Common myeloid progenitor, CD34-positive (primary cell): Measurements from ENCODE around the gene ASB3.
"Not testable (repeated sequence)": the region's sequence is repeated elsewhere in the genome, so short reads cannot be mapped to it uniquely, and the experiment has no call there.

Experiments
- CTCF ChIA-PET: fragments of 350-600 bp; sonication (Branson Sonifier 250); formaldehyde crosslinking; loops from one replicate; lab custom pipeline; 2021; ENCODE audit warnings: antibody characterized with exemption; lab: Charles Lee
- POLR2A ChIA-PET: fragments of 350-600 bp; sonication (Branson Sonifier 250); formaldehyde crosslinking; loops from one replicate; lab custom pipeline; 2021; ENCODE audit warnings: antibody characterized with exemption; lab: Charles Lee
- DNase-seq, 3 donors: peaks; one replicate each; pipeline versions ENCODE4 v3.0.0 to v3.0.0-alpha.2; 2013
- H3K27ac ChIP-seq, 2 experiments: 1 replicate in 1 of 2; 2 replicates in 1 of 2; pipeline ENCODE4 v1.7.0; 2013; ENCODE audit warnings: inconsistent platforms in 2 of 2, low read length in 2 of 2, mild to moderate bottlenecking in 2 of 2, low read depth in 1 of 2, moderate library complexity in 1 of 2; ENCODE audit not compliant: severe bottlenecking in 2 of 2, insufficient read depth in 1 of 2, poor library complexity in 1 of 2
- H3K27me3 ChIP-seq, 5 experiments: replicated peaks in 2 of 5; 1 replicate in 3 of 5; 2 replicates in 2 of 5; pipeline versions ENCODE4 v1.6.1 to v1.7.0; 2013; ENCODE audit warnings: low read length in 4 of 5, mild to moderate bottlenecking in 2 of 5, moderate library complexity in 2 of 5, inconsistent platforms in 1 of 5; ENCODE audit not compliant: insufficient read depth in 5 of 5, control insufficient read depth in 4 of 5
- H3K36me3 ChIP-seq, 4 experiments: 1 replicate in 2 of 4; 2 replicates in 2 of 4; pipeline versions ENCODE4 v1.6.1 to v1.7.0; 2013; ENCODE audit warnings: low read length in 3 of 4, control low read depth in 1 of 4, mild to moderate bottlenecking in 1 of 4; ENCODE audit not compliant: control insufficient read depth in 4 of 4, insufficient read depth in 4 of 4
- H3K4me1 ChIP-seq, 4 experiments: 1 replicate in 3 of 4; 2 replicates in 1 of 4; pipeline versions ENCODE4 v1.6.1 to v1.7.1; 2013; ENCODE audit warnings: low read length in 3 of 4, mild to moderate bottlenecking in 3 of 4, control low read depth in 1 of 4, inconsistent platforms in 1 of 4, moderate library complexity in 1 of 4; ENCODE audit not compliant: control insufficient read depth in 4 of 4, insufficient read depth in 4 of 4; ENCODE audit errors: control extremely low read depth in 1 of 4
- H3K4me3 ChIP-seq, 7 experiments: 1 replicate in 4 of 7; 2 replicates in 3 of 7; pipeline versions ENCODE4 v1.5.1 to v1.7.0; 2013; ENCODE audit warnings: mild to moderate bottlenecking in 7 of 7, low read length in 6 of 7, moderate library complexity in 6 of 7, inconsistent platforms in 2 of 7, low read depth in 2 of 7, control low read depth in 1 of 7; ENCODE audit not compliant: insufficient read depth in 4 of 7, control insufficient read depth in 1 of 7; ENCODE audit errors: extremely low read depth in 1 of 7
- H3K9me3 ChIP-seq, 5 experiments: 1 replicate in 4 of 5; 2 replicates in 1 of 5; pipeline versions ENCODE4 v1.6.1 to v1.7.1; 2013; ENCODE audit warnings: low read length in 4 of 5, mild to moderate bottlenecking in 2 of 5, inconsistent platforms in 1 of 5, low read depth in 1 of 5, moderate library complexity in 1 of 5; ENCODE audit not compliant: control insufficient read depth in 4 of 5, insufficient read depth in 2 of 5; ENCODE audit errors: control extremely low read depth in 1 of 5
- WGBS: methylation state at CpG from one replicate; pipeline ENCODE4 v1.1.5; 2013; ENCODE audit not compliant: insufficient coverage; 5-methylcytosine and 5-hydroxymethylcytosine counted together

ASB3 gene

GRCh38 chr2:53765767-53766166, 21.0 kb downstream of the ASB3 start:
- H3K27me3 ChIP-seq = no peaks in the 10 kb centered on the region
- ChIA-PET POLR2A (no interaction called here), CTCF (interaction anchor here (1.3 kb wide), 1 partner anchor 10 kb away, joined by 3 read pairs; no protein-coding TSS in a partner anchor)
- H3K36me3 ChIP-seq = peaks cover 11 to 28% (median 16%) of the 10 kb centered on the region in 4 experiments
- H3K9me3 ChIP-seq = no peaks in the 10 kb centered on the region
- H3K27ac ChIP-seq = no peak overlapping the region
- WGBS = 100% methylated on average over 1 of the region's 1 CpG
- peaks cover 3 to 23% (median 14%) of the 10 kb centered on the region in 4 experiments for H3K4me1 ChIP-seq
- no peak for DNase-seq
- no peak overlapping the region for H3K4me3 ChIP-seq

GRCh38 chr2:53757206-53757605, 29.5 kb downstream of the ASB3 start:
- CTCF ChIA-PET = interaction anchor here (1.2 to 2.1 kb wide), 2 partner anchors 11 to 12 kb away, joined by 5 to 10 read pairs; partner anchors contain the start of gene CHAC2
- 96% methylated on average over 13 of the region's 14 CpGs for WGBS
- POLR2A ChIA-PET = not testable (repeated sequence)

GRCh38 chr2:53756644-53757043, 30.1 kb downstream of the ASB3 start:
- POLR2A ChIA-PET = no interaction called here

More at GRCh38 chr2:53757206-53757605, 29.5 kb downstream of the ASB3 start:
- peaks cover 14 to 51% (median 23%) of the 10 kb centered on the region in 4 experiments for H3K36me3 ChIP-seq
- H3K9me3 ChIP-seq, DNase-seq, H3K4me1 ChIP-seq, H3K4me3 ChIP-seq, H3K27me3 ChIP-seq, H3K27ac ChIP-seq: not testable (repeated sequence)

GRCh38 chr2:53755121-53755520, 31.6 kb downstream of the ASB3 start:
- Histone ChIP-seq H3K9me3 (peaks cover 0 to 5% (median 3%) of the 10 kb centered on the region in 5 experiments), H3K36me3 (peaks cover 15 to 40% (median 18%) of the 10 kb centered on the region in 4 experiments), H3K27ac (no peak overlapping the region), H3K27me3 (no peaks in the 10 kb centered on the region), H3K4me1 (no peaks in the 10 kb centered on the region), H3K4me3 (no peak overlapping the region)
- ChIA-PET POLR2A (interaction anchor here (1.2 kb wide), 1 partner anchor 12 kb away, joined by 3 read pairs; the partner anchor contains the start of gene CHAC2), CTCF (interaction anchor here (1.3 kb wide), 2 partner anchors 9 to 10 kb away, joined by 3 to 4 read pairs; no protein-coding TSS in a partner anchor)
- WGBS = no CpG with 5 or more reads among the region's 2 CpGs
- no peak for DNase-seq

More at GRCh38 chr2:53756644-53757043, 30.1 kb downstream of the ASB3 start:
- no peaks in the 10 kb centered on the region for H3K27me3 ChIP-seq
- H3K36me3 ChIP-seq = peaks cover 10 to 46% (median 23%) of the 10 kb centered on the region in 4 experiments
- no peaks in the 10 kb centered on the region for H3K4me1 ChIP-seq
- 99% methylated on average over 15 of the region's 15 CpGs for WGBS
- peaks cover 0 to 5% (median 3%) of the 10 kb centered on the region in 5 experiments for H3K9me3 ChIP-seq
- no peak overlapping the region for H3K4me3 ChIP-seq
- no peak overlapping the region for H3K27ac ChIP-seq
- no peak for DNase-seq
- CTCF ChIA-PET = interaction anchor here (1.2 to 2.1 kb wide), 2 partner anchors 11 kb away, joined by 5 to 10 read pairs; partner anchors contain the start of gene CHAC2

GRCh38 chr2:53753041-53753440, 33.7 kb downstream of the ASB3 start:
- Histone ChIP-seq H3K36me3 (peaks cover 16 to 42% (median 23%) of the 10 kb centered on the region in 4 experiments), H3K27ac (no peak overlapping the region), H3K4me1 (no peaks in the 10 kb centered on the region), H3K9me3 (peaks cover 0 to 5% (median 3%) of the 10 kb centered on the region in 5 experiments), H3K27me3 (no peaks in the 10 kb centered on the region), H3K4me3 (no peak overlapping the region)
- POLR2A ChIA-PET = no interaction called here
- DNase-seq = no peak
- CTCF ChIA-PET = no interaction called here

GRCh38 chr2:53752385-53752784, 34.4 kb downstream of the ASB3 start:
- H3K4me3 ChIP-seq = no peak overlapping the region
- no peak for DNase-seq
- H3K36me3 ChIP-seq = peaks cover 20 to 45% (median 29%) of the 10 kb centered on the region in 4 experiments
- no peak overlapping the region for H3K27ac ChIP-seq
- H3K27me3 ChIP-seq = no peaks in the 10 kb centered on the region
- peaks cover 0 to 5% (median 3%) of the 10 kb centered on the region in 5 experiments for H3K9me3 ChIP-seq
- ChIA-PET POLR2A (no interaction called here), CTCF (interaction anchor here (1.3 kb wide), 1 partner anchor 16 kb away, joined by 3 read pairs; no protein-coding TSS in a partner anchor)
- H3K4me1 ChIP-seq = no peaks in the 10 kb centered on the region
- WGBS = no CpG with 5 or more reads among the region's 4 CpGs

- peaks cover 0 to 3% (median 1%) of the 10 kb centered on the region in 5 experiments for H3K9me3 ChIP-seq
- WGBS = no CpG with 5 or more reads among the region's 1 CpG
- ChIA-PET POLR2A (no interaction called here), CTCF (interaction anchor here (1.3 kb wide), 1 partner anchor 17 kb away, joined by 3 read pairs; no protein-coding TSS in a partner anchor)
- DNase-seq = no peak
- H3K27me3 ChIP-seq = no peaks in the 10 kb centered on the region
- H3K4me1 ChIP-seq = no peaks in the 10 kb centered on the region
- H3K36me3 ChIP-seq = peaks cover 19 to 42% (median 28%) of the 10 kb centered on the region in 4 experiments
- no peak overlapping the region for H3K4me3 ChIP-seq
- no peak overlapping the region for H3K27ac ChIP-seq
These were observed 35.0 kb downstream of the ASB3 start for GRCh38 chr2:53751728-53752127.
